ENCODE results near the gene DDX10.

DDX10 gene

DNA sequence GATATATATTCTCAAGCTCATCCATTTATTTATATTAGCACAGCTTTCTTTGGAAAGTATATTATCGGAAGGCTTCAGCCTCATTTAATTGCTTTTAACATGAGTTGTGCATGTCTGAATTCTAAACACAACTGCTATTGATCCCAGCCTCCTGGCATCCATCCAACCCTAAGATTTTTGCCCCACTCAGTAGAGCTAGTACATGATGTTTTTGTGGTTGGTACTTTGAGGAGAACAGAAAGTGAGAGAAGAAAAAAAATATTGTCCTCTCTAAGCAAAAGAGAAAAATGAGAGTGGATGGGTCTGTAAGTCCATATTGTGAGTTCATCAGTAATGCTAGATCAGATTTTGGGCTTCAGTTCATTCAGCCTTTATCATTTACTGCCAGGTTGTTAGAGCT is 198.7 kb downstream of the DDX10 start:
- no peak for TF ChIP-seq CTCF (conservative IDR thresholded peaks at IDR 0.05; ENCODE audit: low read length)
- no peak for DNase-seq (ENCODE audit: low read depth)
- H3K4me3 ChIP-seq (ENCODE audit: low read length) = no peak overlapping the region

- TF ChIP-seq CTCF (conservative IDR thresholded peaks at IDR 0.05; ENCODE audit: low read length) = no peak
- DNase-seq (ENCODE audit: low read depth) = no peak
- no peak overlapping the region for H3K4me3 ChIP-seq (ENCODE audit: low read length)
These were observed 200.5 kb downstream of the DDX10 start for GRCh38 chr11:108865406-108865805.

- no peak for DNase-seq (ENCODE audit: low read depth)
- TF ChIP-seq CTCF (conservative IDR thresholded peaks at IDR 0.05; ENCODE audit: low read length) = no peak
- H3K4me3 ChIP-seq (ENCODE audit: low read length) = no peak overlapping the region
These were observed 201.9 kb downstream of the DDX10 start for GRCh38 chr11:108866781-108867180.

DNA sequence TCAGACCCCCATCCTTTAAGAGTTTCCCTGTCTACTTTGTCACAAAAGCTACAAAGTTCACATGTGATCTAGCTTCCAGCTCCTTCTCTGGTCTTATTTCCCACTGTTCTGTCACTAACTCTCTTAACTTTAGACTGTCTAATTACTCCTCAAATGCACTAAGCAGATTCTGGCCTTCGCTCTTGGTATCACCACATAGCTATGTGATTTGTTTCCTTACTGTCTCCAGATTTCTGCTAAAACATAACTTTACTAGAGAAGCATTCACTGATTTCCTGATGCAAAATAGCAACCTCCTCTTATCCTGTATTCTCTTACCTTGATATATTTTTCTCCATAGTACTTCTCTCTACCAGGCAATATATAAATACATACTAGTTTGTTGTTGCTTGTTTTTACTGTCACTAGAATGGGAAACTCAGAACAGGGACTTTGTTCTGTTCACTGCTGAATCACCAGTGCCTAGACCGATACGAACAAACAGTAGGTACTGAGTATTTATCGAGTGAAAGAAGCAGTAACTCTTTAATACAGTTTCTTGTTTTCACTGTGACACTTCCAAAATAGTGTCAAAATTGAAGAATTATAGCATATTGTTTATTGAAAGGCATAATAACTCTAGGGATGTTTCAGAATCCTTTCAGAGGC is 205.6 kb downstream of the DDX10 start:
- TF ChIP-seq CTCF (conservative IDR thresholded peaks at IDR 0.05; ENCODE audit: low read length) = no peak
- no peak overlapping the region for H3K4me3 ChIP-seq (ENCODE audit: low read length)
- DNase-seq (ENCODE audit: low read depth) = peak; percentile 84

DNA sequence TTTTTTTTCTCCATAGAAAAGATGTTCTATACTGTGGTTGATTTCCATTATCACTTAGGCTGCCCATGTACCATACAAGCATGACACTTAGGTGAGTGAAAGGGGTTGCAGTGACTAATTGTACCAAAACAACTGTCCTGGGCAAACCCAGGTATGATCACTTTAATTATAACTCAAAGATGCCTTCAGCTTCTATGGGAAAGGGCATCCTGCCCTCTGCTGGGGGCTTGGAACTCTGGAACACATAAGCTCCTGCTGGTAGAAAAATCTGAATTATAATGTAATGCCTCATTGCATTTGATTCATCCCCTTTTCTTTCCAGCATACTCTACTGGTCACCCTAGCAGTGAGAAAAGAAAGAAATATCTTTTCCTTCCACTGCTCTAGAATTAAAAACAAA is 206.3 kb downstream of the DDX10 start:
- peak; percentile 72 for TF ChIP-seq CTCF (conservative IDR thresholded peaks at IDR 0.05; ENCODE audit: low read length)
- peak; percentile 62 for DNase-seq (ENCODE audit: low read depth)
- no peak overlapping the region for H3K4me3 ChIP-seq (ENCODE audit: low read length)

- peak; percentile 20 for DNase-seq (ENCODE audit: low read depth)
- TF ChIP-seq CTCF (conservative IDR thresholded peaks at IDR 0.05; ENCODE audit: low read length) = no peak
- no peak overlapping the region for H3K4me3 ChIP-seq (ENCODE audit: low read length)
These were observed 207.0 kb downstream of the DDX10 start for GRCh38 chr11:108871867-108872266.

DNA sequence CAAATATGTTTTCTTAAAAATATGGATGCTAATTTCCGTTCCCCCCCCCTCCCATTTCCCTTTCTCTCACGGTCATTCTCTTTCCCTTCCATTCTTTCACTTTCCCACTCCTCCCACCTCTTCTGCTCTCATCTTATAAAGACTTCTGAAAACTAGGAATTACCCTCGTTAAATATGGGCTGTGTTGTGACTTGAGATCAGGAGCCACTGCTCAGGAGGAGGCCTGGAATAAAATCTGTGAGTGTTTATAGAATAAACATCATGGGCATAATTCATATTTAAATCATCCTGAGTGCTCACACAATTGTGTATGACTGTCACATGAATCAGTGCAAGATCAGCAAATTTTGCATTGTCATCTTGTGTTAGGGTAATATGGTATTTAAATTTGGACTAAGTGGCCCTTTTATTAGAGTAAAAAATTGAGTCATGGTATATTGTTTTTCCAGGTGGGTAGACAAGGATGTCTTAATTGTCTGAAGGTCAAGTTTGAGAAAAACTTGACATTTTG is 208.0 kb downstream of the DDX10 start:
- H3K4me3 ChIP-seq (ENCODE audit: low read length) = no peak overlapping the region
- TF ChIP-seq CTCF (conservative IDR thresholded peaks at IDR 0.05; ENCODE audit: low read length) = no peak
- DNase-seq (ENCODE audit: low read depth) = no peak
